AML-193 (cell line): Measurements from ENCODE around the gene FAM240A.
A peak's percentile ranks its signal among the peaks of the same experiment; 100 is the strongest.

Source experiments
- DNase-seq, 2 experiments: peaks; one replicate each; lab custom pipeline; 2025; lab: John Stamatoyannopoulos, UW

Gene FAM240A

GRCh38 chr3:46662771-46663551, 50.6 kb downstream of the FAM240A start:
- DNase-seq = no peak

DNA sequence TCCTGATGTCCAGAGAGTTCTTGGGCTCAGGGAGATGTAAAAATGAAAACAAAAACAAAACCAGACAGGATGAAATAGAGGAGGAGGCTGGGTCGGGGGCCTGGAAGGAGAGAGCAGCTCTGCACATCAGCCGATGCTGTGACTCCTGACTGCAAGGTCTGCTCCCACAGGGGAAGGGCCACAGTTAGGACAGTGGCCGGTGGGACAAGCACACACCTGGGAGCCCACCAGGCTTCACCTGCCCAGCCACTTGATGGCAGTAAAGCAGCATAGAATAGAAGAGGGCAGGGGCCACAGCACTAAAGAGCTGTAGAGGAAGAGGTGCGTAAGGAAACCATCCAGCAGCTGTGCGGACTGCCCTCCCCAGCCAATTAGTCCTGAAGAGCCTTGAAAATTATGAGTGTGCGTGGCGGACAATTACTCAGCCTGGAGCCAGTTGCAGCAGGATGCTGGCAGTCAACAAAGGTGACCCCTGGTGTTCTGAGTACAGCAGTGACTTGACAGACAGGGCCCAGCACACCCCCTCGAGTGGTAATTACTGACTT, 51.3 kb downstream of the FAM240A start:
- DNase-seq = peak in 1 of 2 experiments; percentile 9

- DNase-seq = no peak
These were observed 52.1 kb downstream of the FAM240A start for GRCh38 chr3:46664188-46664970.

- DNase-seq = no peak
These were observed 52.8 kb downstream of the FAM240A start for GRCh38 chr3:46664971-46665762.

GRCh38 chr3:46665763-46666452, 53.6 kb downstream of the FAM240A start:
- DNase-seq = no peak

DNA sequence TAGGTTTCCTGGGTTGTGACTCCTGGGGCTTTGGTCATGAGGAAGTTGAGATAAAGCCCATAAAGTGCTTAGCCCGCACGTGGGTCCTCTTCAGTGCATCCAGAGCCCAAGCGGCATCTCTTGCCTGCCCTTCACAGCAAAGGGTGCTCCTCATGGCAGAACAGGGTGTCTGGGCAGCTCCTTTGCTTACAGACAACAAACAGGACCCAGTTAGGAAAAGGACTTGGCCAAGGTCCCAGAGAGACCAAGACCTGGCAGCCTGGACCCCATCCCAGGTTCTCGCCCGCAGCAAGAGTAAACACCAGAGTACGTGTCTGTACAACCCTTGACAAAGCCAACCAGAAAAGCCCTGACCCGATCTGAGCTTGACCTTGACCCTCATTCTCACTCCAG, 54.1 kb downstream of the FAM240A start:
- no peak for DNase-seq

- DNase-seq = no peak
These were observed 54.8 kb downstream of the FAM240A start for GRCh38 chr3:46667061-46667621.

- no peak for DNase-seq
These were observed 55.3 kb downstream of the FAM240A start for GRCh38 chr3:46667657-46668056.

- DNase-seq = no peak
These were observed 55.8 kb downstream of the FAM240A start for GRCh38 chr3:46668116-46668515.

- no peak for DNase-seq
These were observed 56.3 kb downstream of the FAM240A start for GRCh38 chr3:46668591-46668990.

- DNase-seq = no peak
These were observed 57.1 kb downstream of the FAM240A start for GRCh38 chr3:46669191-46669999.

GRCh38 chr3:46670000-46670890, 57.9 kb downstream of the FAM240A start:
- DNase-seq = no peak

- DNase-seq = no peak
These were observed 58.6 kb downstream of the FAM240A start for GRCh38 chr3:46670891-46671427.

GRCh38 chr3:46671541-46672348, 59.4 kb downstream of the FAM240A start:
- DNase-seq = no peak

DNA sequence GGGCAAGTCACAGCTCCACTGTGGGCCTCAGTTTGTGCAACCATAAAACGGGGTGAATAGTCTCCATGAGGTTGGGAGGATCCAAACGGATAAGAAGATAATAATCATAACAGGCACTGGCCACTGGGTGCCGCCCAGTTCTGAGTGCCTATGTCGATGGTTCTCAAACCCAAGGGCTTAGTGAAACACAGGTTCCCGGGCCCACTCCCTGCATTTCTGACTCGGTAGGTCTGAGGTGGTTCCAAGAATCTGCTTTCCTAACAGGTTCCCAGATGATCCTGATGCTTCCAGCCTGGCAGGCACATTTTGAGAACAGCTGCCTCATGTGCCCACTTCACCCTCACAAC, 60.0 kb downstream of the FAM240A start:
- DNase-seq = no peak

DNA sequence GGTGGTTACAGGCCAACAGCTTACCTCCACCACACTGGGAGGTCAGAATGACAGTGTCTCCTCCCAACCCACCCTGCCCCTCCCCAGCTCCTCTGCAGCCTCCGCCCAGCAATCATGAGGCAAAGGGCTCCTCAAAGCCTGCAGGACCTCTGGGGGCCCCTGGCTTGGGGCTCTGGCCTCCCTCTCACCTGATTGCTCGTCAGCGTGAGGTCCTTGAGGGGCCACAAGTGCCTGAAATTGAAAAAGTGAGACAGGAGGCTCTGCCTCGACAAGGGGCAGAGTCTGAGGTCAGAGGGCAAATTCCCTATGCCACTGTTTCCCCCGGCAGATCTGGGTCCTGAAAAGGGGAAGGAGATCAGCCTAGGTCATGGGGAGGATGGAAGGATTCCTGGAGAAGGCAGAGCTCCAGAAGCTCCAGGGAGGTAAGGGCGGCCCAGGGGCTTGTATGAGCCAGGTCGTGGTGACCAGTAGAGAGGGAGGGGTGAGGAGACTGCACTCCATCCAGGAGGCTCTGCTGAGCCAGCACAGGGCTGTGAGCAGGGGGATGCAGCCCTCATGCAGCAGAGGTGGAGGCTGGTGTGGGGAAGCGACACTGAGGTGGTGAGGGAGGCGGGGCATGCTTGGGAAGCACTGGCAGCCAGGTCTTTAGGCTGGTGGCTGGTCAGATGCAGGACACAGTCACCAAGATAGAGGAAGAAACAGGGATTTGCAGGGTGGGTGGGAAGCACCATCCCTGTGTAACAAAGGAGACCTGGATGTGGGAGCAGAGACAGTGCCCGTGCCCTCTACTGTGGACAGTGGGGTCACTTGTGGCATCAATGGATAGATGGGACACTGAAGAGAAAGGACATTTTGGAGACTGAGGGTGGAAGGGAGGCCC, 61.1 kb downstream of the FAM240A start:
- DNase-seq = no peak
